Measurements from ENCODE around the gene DPF3.

The DPF3 gene

GRCh38 chr14:72796935-72797334, 97.0 kb downstream of the DPF3 start:
- no peak for DNase-seq (ENCODE audit: low read depth)

- no peak for DNase-seq (ENCODE audit: low read depth)
Measured at GRCh38 chr14:72793156-72793939, 100.6 kb downstream of the DPF3 start.

- no peak for DNase-seq (ENCODE audit: low read depth)
Measured at GRCh38 chr14:72792051-72792788, 101.7 kb downstream of the DPF3 start.

GRCh38 chr14:72790887-72791566, 102.9 kb downstream of the DPF3 start:
- no peak for DNase-seq (ENCODE audit: low read depth)

DNA sequence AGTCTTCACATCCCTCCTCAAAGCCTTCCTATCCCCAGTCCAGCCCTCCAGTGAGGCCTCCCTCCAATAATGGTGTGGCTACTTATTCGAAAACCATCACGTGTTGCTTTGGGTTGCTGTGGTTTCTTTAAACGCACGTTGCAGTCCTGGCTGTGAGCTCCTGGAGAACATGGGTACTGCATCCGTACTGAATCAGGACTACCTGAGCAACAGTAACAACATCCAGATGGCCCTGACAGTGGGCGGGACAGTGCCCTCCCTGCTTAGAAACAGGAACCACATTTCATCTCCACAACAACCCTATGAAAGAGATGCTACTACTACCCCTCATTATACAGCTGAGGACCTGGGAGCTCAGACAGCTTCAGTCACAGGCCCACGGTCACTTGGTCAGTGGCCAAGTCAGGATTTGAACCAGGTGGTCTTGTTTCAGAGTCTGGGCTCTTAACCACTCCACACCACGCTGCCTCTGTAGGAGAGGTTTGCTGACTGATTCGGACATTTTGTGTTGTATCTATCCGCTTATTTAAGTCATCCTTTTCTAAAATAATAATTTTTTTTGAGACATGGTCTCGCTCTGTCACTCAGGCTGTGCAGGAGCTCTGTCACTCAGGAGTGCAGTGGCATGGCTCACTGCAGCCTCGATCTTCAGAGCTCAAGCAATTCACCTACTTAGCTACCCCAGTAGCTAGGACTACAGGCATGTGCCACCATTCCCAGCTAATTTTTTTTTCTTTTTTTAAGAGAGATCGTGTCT, 104.8 kb downstream of the DPF3 start:
- DNase-seq (ENCODE audit: low read depth): no peak

DNA sequence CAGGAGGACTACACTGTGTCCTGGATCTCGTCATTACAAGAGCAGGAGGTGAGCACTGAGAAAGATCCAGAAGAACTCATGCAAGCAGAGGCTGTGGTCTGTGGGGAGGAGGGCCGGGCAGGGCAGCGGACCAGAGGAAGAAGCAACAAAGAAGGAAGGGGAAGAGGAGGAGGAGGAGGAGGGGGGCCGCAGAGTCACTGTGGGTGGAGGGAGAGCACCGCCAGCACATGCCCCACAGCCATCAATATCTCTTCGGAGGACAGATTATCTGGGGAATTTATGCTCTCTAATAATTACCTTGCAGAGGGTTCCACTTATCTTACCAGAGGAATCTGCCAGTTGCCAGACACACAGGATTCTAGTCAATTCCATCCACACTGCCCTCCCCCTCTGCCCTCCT, 105.6 kb downstream of the DPF3 start:
- no peak for DNase-seq (ENCODE audit: low read depth)

DNA sequence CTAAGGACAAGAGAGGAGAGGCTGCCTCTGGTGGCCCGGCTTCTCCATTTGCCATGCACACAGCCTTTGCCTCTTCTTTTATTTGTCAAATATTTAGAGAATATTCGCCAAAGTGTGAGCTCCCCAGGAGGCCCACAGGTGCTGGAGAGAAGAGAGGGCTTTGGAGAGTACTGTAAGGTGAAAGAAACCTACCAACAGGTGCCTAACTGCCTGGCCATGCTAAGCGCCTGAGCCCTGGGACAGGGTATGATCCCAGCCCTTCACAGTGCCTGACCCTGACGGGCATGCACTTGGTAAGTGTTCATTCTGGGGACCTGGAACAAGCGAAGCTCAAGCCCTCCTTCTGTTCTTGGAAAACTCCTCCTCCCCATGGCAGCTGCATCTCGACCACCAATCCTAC, 106.1 kb downstream of the DPF3 start:
- DNase-seq (ENCODE audit: low read depth): no peak

DNA sequence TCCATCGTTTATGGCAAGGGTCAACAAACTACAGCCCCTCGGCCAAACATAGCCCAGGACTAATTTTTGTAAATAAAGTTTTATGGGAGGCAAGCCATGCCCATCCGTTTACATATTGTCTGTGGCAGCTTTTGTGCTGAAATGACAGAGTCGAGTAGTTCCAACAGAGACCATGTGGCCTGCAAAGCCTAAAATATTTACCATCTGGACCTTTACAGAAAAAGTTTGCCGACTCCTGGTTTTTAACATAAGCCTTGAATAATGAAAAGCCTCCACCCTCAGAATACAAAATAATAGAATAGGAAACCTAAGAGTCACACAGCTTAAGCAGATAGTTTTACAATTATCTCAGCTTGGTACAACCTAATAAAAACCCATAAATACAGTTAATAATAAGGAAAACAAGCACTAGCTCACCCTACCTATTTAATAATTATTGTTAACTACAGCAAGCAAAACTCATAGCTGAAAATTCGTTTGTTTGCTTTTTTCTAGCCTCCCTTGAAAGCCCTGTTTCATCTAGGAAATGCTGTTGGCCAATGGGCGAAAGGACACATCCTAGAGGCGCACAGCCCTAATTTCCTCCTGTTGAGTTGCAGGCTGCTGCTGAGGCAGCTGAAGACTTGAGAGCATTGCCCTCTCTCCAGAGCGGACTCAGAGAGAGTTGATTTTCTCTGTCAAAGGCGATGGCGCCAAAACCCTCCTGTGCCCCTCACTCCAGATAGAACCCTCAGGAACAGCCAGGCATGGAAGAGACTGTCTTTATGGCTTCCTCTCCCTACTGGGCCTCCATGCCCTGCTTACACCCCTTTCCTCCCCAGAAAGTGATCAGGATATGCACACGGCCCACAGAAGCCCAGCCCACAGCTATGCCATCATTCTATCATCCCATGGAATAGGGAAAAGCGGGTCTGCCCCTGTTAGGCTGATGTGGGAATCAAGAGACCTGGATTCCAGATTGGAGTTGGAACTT, 107.2 kb downstream of the DPF3 start:
- no peak for DNase-seq (ENCODE audit: low read depth)

- DNase-seq (ENCODE audit: low read depth): no peak
Measured at GRCh38 chr14:72783741-72784140, 110.2 kb downstream of the DPF3 start.

DNA sequence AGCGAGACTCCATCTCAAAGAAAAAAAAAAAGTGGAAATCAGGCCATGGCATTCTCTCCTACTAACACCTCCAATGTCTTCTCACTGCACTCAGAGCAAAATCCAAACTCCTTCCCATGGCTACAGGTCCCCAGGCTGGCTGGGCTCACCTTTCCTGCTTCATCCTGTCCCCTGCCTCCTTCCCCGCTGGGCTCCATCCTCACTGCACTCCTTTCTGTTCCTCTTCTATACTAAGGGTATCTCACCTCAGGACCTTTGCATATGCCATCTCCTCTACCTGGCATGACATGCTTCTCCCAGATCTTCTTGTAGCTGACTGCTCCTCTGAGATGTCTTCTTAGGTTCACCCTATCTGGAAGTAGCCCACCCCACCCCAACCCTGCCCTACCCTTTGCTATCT, 111.1 kb downstream of the DPF3 start:
- DNase-seq (ENCODE audit: low read depth): no peak

- DNase-seq (ENCODE audit: low read depth): no peak
Measured at GRCh38 chr14:72781561-72782508, 112.1 kb downstream of the DPF3 start.

GRCh38 chr14:72780751-72781150, 113.2 kb downstream of the DPF3 start:
- DNase-seq (ENCODE audit: low read depth): no peak

GRCh38 chr14:72779679-72780078, 114.2 kb downstream of the DPF3 start:
- no peak for DNase-seq (ENCODE audit: low read depth)

GRCh38 chr14:72777636-72778035, 116.3 kb downstream of the DPF3 start:
- no peak for DNase-seq (ENCODE audit: low read depth)

GRCh38 chr14:72776701-72777261, 117.1 kb downstream of the DPF3 start:
- no peak for DNase-seq (ENCODE audit: low read depth)

DNA sequence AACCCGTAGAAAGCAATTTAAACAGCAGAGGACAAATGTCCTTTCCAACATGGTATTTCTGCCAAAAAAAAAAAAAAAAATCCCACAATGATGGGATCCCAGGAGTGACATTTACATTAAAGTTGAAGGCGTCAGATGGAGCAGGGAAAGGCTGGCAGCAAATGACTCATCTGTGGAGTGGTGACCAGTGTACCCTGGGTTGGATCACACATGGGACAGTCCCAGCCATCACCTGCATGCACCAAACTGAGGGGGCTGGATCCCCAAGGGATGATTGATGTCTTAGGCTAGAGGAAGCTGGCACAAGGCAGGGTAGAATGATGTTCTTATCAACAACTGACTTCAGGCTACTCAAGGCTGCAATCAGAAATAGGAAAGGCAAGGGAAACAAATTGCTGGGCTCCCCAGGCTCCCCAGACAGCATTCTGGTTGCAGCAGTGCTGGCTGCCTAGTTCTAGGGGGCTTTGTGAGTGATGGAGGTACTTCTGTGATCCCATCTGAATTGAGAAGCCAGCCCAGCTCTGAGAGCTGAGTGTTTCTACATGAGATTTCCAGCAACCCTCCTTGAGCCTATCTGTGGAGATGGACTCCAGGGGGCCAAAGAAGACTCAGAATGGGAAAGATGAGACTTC, 117.9 kb downstream of the DPF3 start:
- DNase-seq (ENCODE audit: low read depth): no peak

DNA sequence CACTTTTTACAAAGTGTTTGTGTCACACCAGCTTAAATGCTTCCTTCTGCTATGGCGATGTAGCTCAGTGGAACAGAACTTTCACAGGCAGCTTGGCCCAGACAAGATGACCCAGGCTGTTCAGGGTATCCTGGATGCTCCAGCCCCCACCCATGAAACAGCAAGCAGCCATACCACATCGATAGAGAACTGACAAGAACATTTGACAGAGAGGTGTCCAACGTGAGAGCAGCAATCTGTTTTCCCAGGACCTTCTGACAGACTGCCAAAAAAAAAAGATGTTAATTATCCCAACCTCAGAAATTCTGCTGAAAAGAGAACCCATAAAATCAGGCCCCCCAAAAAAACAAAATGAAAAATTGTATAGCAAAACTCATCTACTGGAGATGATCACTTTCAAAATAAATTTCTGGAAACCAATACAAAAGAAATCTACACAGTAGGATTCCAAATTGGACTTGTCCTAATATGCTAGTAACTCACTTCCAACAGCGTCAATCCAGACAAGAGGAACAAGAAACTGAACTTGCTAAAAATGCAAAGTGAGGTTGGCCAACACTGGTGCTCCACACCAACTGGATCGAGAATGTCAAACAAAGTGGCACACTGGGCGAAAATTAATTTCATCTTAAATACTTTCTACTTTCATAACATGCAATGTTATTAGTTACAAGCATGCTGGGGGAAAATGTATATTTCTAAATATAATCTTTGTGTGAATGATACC, 118.8 kb downstream of the DPF3 start:
- DNase-seq (ENCODE audit: low read depth): no peak

DNA sequence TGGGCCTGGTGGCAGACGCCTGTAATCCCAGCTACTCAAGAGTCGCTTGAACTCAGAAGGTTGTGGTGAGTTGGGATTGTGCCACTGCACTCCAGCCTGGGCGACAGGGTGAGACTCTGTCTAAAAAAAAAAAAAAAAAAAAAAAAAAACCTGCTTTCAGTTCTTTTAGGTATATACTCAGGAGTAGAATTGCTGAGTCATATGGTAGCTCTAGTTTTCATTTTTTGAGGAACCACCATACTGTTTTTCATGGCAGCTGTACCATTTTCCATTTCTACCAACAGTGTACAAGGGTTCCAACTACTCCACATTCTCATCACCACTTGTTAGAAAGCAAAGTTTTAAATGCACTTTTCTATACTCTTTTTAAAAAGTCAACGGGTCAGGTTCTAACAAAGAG, 119.8 kb downstream of the DPF3 start:
- no peak for DNase-seq (ENCODE audit: low read depth)
